Ureter (tissue), 1 donor: Measurements from ENCODE around the gene HACD1. TPM values are rescaled to one million over a fixed set of nuclear protein-coding genes. Genes with fewer than 3 reads are reported as not detected.

Experiments
- DNase-seq: peaks from one replicate; pipeline ENCODE4 v3.0.0-alpha.2; 2020; ENCODE audit warnings: low spot score
- total RNA-seq: library from RNA; stranded (reverse); gene quantifications from one replicate; pipeline ENCODE4 v1.2.4, GENCODE V29; 2023
- donor health status: DM: yes; HTN: yes; CAD: no.

The HACD1 gene, protein sequence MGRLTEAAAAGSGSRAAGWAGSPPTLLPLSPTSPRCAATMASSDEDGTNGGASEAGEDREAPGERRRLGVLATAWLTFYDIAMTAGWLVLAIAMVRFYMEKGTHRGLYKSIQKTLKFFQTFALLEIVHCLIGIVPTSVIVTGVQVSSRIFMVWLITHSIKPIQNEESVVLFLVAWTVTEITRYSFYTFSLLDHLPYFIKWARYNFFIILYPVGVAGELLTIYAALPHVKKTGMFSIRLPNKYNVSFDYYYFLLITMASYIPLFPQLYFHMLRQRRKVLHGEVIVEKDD
- total RNA-seq: 20.7 TPM

DNA sequence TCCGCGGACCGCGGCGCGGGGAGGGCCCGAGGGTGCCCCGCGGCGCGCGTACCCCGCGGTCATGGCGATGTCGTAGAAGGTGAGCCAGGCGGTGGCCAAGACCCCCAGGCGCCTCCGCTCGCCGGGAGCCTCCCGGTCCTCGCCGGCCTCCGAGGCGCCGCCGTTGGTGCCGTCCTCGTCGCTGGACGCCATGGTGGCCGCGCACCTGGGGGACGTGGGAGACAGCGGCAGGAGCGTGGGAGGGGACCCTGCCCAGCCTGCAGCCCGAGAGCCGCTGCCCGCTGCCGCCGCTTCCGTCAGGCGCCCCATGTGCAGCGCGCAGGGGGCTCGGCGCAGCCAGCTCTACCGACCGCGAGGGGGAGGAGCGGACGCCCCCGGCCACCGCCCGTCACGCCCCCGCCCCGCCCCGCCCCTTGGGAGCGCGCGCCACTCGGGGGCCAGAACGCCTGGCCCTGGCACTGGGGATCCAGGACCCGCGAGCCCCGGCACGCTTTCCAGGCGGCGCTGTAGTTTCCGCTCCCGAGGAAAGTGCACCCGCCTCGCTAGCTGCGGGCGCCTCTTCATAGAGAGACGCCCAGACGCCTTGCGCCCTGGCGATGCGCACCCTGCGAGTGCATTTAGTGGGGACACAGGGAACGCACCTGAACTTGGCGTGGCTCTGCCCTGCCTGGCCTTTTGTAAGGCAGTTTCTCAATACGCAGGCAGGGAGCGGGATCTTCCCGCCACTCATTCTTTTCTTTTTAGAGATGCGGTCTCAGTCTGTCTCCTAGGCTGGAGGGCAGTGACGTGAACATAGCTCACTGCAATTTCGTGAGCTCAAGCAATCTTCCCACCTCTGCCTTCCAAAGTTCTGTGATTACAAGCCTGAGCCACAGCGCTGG lies at the start of gene HACD1:
HACD1 (minus strand) TSS at position 344 of the 881 bp plus-strand sequence; CDS start at position 309, 35 bp downstream.
- DNase-seq: peak; percentile 67

DNA sequence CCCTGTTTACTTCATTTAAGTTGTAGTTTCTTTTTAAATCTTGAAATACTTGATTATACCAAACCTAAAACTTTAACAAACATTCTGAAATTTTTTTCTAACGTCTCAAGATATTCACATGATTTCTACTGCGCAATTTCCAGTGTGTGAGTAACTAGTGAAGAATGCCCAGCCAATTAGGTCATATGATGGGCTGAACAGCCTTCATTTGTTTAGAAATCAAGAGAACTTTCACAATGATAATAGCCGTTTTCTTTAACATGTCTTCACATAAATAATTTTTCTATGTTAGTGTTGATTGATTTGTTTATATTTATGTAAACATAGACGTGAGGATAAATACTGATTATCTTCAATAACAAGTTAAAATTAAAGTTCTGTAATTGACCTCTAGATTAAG lies 48.6 kb upstream of the HACD1 start:
- no peak for DNase-seq

DNA sequence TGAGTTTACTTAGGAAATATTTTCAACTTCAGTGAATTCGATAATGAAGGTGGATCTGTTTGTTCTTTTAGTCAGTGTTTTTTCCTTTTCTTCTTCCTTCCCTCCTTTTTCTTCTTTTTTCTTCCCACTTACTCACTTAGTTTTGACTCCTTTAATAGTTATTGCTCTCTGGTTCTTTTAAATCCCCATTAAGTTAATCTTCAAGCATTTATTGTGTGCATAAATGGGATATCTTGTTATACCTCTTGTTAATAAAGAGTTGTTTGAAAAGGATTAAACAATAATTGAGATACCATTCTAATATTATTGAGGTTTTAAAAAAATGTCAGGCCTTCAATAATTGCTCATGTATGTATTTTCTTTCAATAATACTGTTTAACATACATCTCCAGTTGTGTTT lies 46.3 kb upstream of the HACD1 start:
- no peak for DNase-seq

DNA sequence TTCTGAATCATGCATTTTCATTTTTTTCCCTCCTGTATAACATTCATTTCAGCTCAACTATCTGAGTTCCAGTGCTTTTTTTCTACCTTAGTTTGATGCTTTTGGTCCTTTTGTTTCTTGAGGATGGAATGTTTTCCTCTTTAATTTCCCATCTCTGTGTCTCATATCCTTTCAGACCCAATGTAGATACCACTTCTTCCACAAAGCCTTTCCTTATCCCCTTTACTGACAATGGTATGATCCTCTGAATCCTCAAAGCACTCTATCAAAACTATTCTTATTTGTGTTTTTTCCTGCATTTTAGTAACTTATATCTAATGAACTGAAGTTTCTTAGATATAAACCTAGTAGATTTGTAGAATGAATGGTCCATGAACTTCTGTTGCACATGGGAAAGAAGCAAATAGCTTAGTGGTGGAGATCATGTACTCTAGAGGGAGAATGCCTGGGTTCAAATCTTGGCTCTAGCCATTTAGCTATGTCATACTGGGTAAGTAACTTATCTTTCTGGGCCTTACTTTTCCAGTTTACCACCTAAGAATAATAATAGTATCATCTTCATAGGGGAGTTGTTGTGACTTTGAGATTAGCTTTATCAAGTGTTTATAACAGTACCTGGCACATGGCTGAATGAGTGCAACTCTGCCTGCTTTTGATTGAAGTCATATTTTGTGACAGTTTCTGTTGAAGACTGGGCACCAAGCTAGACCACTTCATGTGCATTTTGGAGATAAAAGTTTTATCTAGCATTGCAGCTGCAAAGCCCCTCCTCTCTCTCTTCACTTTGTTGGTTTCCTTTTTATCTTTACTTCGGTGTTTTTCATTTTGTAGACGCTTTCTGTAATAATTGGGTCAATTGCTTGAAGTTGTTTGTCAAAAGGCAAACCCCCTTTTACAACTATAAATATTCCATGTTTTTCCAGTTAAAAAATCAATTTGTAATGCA lies 45.3 kb upstream of the HACD1 start:
- no peak for DNase-seq

DNA sequence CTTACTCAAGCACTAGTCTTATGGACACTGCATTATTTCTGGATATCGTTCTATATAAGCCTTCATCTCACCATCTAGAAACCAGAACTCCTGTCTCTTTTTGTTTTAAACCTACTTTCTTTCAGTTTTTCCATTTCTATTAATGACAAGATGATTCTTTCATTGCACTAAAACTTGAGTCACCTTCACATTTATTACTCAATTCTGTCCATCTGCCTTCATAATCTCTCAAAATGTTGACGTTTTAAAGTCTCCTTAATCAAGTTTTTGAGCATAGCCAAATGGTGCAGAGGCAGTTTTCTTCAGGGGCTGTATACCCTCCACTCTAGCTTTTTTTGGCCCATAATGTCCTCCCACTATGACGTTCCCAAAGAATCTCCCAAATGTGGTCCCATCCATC lies 44.3 kb upstream of the HACD1 start:
- no peak for DNase-seq

DNA sequence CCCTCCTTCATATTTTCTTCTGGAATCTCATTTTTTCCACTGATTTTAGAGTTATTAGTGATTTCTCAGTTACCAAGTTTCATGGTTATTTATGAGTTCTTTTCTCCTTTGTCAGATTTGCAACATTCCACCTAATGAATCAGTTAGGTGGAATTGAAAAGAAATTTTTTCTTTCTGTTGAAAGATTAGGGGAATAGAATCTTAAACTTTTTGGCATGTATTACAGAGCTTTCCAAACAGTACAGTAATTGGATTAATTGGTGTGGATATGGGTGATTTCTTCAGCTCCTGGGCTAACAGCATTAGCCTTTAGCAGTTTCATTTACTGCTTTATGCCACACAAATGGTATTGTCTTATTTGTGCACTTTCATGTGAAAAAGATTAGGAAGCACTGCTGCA lies 43.7 kb upstream of the HACD1 start:
- DNase-seq: no peak

DNA sequence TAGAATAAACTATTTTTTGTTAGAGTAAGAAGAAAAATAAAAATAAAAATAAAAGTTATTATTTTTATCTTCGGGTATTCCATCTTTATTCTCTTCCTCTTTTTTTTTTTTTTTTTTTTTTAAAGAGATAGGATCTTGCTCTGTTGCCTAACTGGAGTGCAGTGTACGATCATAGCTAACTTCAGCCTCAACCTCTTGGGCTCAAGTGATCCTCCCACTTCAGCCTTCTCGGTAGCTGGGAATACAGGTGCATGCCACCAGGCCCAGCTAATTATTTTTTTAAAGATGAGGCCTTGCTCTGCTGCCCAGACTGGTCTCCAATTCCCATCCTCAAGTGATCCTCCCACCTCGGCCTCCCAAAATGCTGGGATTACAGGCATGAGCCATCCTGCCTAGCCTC lies 42.2 kb upstream of the HACD1 start:
- no peak for DNase-seq

DNA sequence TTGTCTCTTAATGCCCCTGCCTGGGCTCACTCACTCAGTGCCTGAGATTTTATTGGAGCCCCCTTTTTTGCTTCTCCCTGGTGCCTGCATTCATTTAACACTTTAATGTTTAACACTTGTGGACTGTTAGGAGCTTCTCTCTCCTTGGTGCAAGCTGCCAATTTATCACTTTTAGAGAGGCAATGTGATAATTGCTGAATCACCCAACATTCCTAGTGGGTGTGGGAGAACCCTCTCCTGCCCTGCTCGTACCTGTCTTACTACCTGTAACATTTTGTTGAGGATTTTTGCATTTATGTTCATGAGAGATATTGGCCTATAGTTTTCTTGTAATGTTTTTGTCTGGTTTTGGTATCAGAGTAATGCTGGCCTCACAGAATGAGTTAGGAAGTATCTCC lies 39.9 kb upstream of the HACD1 start:
- no peak for DNase-seq

DNA sequence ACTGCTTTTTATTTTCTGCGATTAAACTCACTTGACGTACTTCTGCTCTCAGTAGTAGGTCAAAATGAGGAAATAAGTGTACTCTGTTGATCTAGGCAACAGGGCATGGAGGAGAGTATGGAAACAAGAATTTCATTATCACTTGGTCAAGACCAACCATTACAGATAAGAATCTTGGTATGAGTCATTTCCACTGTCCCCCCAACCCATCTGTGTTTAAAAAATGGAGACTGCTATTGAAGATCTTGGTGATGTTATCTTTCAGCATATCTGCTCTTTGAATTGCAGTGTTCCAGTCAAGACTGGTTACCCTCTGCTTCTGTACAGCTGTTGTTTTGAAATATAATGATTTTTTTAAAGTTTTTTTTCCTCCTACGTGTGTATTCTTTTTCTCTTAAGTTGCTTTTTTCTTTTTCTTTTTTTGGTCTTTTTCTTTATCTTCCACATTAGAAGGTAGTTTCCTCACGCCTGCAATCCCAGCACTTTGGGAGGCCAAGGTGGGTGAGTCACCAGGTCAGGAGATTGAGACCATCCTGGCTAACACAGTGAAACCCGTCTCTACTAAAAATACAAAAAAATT lies 38.5 kb upstream of the HACD1 start:
- DNase-seq: no peak

DNA sequence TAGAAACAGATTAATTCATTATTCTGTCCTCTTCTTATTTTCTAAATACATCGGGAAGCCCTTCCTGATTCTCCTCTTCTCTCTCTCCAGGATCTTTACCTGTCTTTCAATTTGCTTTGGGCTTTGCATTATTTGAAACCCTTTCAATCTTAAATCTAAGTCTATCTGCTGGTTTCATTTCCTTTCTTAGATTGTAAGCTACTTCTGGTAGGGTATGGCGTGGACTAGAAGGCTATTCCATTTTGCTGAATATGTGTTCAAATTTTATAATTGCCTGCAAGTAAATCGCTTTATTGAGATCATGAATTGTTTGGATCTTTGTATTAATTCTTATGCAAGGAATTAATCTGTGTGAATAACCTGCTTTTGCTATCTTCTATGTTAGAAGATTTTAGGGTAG lies 37.8 kb upstream of the HACD1 start:
- DNase-seq: no peak

DNA sequence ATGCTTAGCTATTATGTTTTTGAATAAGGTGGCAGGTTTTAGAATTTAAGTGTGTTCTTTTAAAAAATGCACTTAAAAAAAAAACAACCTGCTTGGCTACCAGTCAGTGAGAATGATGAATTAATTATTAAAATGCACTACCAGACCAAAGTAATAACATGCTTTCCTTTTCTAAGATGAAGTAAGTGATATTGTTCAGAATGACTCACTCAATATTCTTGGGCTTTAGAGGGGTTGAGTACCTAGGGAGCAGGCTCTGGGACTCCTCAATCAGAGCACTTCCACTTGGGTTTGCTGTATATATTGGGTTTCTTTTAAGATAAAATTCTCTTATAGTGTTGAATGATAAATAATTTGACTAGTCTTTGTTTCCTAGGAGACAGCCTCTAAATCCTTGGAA lies 35.4 kb upstream of the HACD1 start:
- no peak for DNase-seq

DNA sequence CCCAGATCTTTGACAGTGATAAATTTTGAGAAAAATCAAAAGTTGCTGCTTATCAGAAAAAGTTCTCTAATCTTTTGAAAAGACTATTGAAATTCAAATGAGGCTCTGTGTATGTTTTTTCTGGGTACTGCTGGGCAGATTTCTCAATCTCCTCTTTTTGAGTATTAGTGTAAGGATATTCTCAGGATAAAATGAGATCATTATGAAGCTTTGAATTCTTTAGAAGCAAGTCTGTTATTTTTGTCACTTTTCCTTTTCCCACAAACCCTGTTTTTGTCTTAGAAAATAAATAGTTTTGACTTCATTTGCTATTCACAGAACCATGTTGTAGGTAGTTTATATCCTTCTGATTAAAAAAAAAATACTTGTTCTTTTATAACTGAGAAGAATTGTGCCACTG lies 34.7 kb upstream of the HACD1 start:
- DNase-seq: no peak

DNA sequence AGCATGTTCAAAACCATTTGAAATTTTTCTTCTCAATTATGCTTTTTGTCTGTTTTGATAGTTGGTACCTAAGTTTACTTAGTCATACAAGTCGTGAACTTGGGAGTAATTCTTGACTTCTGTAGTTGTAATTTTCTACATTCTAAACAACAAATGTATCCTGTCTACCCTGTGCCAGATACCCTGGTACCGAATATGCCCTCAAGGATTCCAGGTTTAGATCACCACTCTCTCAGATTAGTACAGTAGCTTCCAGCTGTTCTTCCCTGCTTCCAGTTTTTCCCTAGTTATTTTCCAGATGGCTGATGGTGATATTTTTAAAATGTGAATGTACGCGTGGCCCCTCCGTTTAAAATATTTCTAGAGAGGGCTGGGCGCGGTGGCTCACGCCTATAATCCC lies 33.2 kb upstream of the HACD1 start:
- no peak for DNase-seq

DNA sequence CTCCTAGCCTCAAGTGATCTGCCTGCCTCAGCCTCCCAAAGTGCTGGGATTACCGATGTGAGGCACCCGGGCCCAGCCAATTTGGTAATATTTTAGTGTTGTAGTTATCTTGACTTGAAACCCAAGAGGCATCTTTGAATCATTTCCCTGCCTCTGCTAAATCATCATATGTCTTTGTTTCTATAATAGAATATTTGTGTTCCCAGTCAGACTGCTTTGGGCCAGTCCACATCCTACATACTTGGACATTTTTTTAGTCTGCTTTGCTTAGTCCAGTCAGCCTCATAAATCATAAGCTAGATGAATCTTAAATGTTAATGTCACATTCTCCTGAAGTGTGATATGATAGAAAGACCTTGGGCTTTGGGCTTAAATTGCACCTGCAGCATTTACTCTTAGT lies 32.7 kb upstream of the HACD1 start:
- no peak for DNase-seq

DNA sequence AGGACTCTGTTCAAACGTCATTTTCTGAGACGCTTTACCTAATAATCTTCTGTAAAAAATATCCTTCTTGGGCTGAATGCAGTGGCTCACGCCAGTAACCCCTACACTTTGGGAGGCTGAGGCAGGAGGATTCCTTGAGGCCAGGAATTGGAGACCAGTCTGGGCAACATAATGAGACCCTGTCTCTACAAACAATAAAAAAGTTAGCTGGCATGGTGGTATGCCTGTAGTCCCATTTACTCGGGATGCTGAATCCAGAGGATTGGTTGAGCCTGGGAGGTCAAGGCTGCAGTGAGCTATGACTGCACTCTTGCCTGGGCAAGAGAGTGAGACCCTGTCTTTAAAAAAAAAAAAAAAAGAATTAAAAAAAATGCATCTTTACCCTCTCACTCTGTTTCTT lies 31.9 kb upstream of the HACD1 start:
- no peak for DNase-seq

DNA sequence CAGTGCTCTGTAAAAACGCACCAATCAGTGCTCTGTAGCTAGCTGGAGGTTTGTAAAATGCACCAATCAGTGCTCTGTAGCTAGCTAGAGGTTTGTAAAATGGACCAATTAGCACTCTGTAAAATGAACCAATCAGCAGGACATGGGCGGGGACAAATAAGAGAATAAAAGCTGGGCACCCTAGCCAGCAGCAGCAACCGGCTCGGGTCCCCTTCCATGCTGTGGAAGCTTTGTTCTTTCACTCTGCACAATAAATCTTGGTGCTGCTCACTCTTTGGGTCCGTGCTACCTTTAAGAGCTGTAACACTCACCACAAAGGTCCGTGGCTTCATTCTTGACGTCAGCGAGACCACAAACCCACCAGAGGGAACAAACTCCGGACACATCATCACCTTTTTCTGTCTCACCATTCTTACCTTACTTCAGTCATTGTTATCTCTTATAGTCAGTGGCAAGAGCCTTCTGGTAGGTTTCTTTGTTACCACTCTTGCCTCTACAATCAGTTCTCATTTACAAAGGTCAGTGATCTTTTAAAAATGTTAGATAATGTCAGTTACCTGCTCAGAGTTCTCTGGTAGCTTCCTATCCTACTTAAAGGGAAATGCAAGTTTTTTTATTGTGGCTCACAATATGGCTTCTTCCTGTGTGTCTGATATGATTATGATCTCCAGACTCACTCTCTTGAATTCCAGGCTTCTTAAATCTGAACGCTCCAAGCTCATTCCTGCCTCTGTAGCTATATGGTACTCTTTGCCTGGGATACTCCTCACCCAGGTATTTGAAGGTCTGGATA lies 31.3 kb upstream of the HACD1 start:
- DNase-seq: no peak

DNA sequence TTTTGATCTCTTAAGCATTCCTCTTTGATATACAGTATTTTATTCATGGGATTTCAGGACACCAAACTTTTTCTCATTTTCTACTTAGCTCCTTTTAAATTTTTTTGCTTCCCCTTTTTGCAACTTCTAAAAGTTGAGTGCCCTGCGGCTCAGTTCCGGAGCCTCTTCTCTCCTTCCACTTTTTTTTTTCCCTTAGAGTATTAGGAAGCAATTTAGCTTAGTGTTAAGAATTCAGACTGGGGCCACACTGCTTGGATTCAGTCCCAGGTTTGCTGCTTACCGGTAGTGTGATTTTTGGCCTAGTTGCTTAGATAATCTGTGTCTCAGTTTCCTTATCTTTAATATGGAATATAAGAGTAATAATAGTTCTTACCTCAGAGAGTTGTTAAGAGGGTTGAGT lies 30.2 kb upstream of the HACD1 start:
- DNase-seq: no peak

DNA sequence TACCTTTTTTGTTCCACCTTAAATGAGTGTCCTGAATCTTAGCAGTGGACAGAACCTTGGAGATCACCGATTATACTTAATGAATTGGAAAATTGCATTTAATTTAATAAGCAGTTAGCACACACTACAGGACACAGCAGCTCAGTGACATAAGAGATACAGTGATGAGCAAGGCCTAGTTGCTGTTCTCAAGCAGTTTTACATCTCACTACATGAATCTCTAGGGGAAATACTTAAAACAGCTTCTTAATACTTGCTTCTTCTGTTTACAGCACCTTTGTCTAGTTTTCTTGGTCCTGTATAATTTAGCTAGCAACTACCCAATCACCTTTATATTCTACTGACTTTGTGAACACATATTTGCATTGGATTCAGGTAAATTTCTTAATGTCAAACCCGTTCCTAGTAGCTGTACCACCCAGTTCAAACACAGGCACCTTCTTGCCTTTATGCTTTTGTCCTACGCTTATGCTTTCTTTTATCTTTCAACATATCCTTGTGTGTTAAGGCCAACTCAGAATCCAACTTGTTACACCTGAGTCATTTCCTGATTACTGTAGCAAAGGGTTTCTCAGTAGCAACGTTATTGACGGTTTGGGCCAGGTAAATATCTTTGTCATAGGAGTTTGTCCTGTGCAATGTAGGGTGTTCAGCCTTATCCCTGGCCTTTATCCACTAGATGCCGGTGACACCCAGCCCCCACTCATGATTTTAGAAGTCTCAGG lies 28.6 kb upstream of the HACD1 start:
- DNase-seq: no peak

DNA sequence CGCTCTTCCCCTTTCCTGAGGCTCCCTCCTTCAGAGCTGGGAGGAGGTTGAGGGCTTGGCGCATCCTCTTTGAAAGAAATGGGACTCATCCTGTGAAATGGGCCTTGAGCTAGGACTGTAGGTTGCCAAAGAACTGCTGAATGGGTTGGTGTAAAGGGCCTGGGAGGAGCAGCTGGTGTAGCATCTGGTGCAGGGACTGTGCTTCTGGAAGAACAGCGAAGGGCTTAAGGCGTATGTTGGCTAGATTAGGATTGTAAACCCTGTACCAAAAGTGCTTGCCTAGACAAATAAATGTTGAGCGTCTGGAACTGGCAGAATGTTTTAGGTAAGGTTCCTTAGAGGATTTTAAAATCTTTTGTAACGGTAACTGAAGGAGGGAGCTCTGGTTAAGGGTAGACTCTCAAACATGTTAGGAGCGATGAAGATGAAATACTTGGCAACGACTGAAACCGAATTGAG lies 27.3 kb upstream of the HACD1 start:
- no peak for DNase-seq
